Thymus (tissue), 11 donors: ENCODE measurements around the gene FBXO36. TPM values are rescaled to one million over a fixed set of nuclear protein-coding genes. Genes with fewer than 3 reads are reported as not detected.

Source experiments
- DNase-seq, 9 donors: peaks; one replicate each; pipeline ENCODE4 v3.0.0-alpha.2; 2013; ENCODE audit warnings: low spot score in 9 of 9, low read depth in 6 of 9, missing footprints in 1 of 9
- H3K27ac ChIP-seq, 2 donors: one replicate each; pipeline ENCODE4 v1.5.1; 2013; ENCODE audit warnings: control low read depth in 1 of 2, low read depth in 1 of 2, low read length in 1 of 2, mild to moderate bottlenecking in 1 of 2, moderate library complexity in 1 of 2
- H3K27me3 ChIP-seq, 2 donors: one replicate each; pipeline ENCODE4 v1.5.1; 2013; ENCODE audit warnings: low read length in 1 of 2; ENCODE audit not compliant: control insufficient read depth in 2 of 2, insufficient read depth in 1 of 2
- H3K36me3 ChIP-seq, 2 donors: one replicate each; pipeline ENCODE4 v1.5.1; 2013; ENCODE audit warnings: low read length in 1 of 2, mild to moderate bottlenecking in 1 of 2, moderate library complexity in 1 of 2; ENCODE audit not compliant: control insufficient read depth in 2 of 2, insufficient read depth in 2 of 2
- H3K4me1 ChIP-seq, 2 donors: one replicate each; pipeline ENCODE4 v1.5.1; 2013; ENCODE audit warnings: low read length in 2 of 2; ENCODE audit not compliant: control insufficient read depth in 2 of 2, insufficient read depth in 2 of 2
- H3K4me3 ChIP-seq, 2 donors: one replicate each; pipeline ENCODE4 v1.5.1; 2013; ENCODE audit warnings: low read length in 2 of 2, control low read depth in 1 of 2, mild to moderate bottlenecking in 1 of 2
- H3K9me3 ChIP-seq, 2 donors: one replicate each; pipeline ENCODE4 v1.5.1; 2013; ENCODE audit warnings: low read length in 1 of 2, mild to moderate bottlenecking in 1 of 2; ENCODE audit not compliant: control insufficient read depth in 2 of 2, insufficient read depth in 1 of 2
- WGBS: extraction: QIAGEN DNeasy Blood & Tissue Kit; methylation state at CpG from one replicate; pipeline ENCODE4 v1.1.7; 2013; 5-methylcytosine and 5-hydroxymethylcytosine counted together
- polyA plus RNA-seq: library from polyadenylated mRNA; stranded (reverse); fragments of 200-250 nt; gene quantifications from one replicate; pipeline ENCODE4 v1.2.3, GENCODE V29; 2013
- total RNA-seq: library from RNA; stranded (reverse); fragments of 120-200 nt; gene quantifications from one replicate; pipeline ENCODE4 v1.2.4, GENCODE V29; 2013
- donor health status: healthy.

FBXO36 gene
- total and polyA plus RNA-seq, 2 donors = 1.8 to 2.0 TPM

- Histone ChIP-seq H3K36me3 (peaks cover 10 to 41% of the 10 kb centered on the region in 2 donors), H3K9me3 (no peaks in the 10 kb centered on the region), H3K4me3 (no peak overlapping the region), H3K27me3 (no peaks in the 10 kb centered on the region), H3K4me1 (no peaks in the 10 kb centered on the region), H3K27ac (no peak overlapping the region)
- 97% methylated on average over 3 of the region's 3 CpGs for WGBS
- DNase-seq = no peak
Measured at GRCh38 chr2:229903037-229903436, 19.3 kb upstream of the FBXO36 start.

- WGBS = over 99% methylated on average over 2 of the region's 2 CpGs
- peaks cover 13 to 40% of the 10 kb centered on the region in 2 donors for H3K36me3 ChIP-seq
Measured at GRCh38 chr2:229905601-229906000, 16.7 kb upstream of the FBXO36 start.

GRCh38 chr2:229909090-229909489 lies 13.2 kb upstream of the FBXO36 start:
- DNase-seq = no peak
- H3K4me1 ChIP-seq = peaks cover 2 to 3% of the 10 kb centered on the region in 2 donors
- 93% methylated on average over 2 of the region's 2 CpGs for WGBS

More at GRCh38 chr2:229905601-229906000, 16.7 kb upstream of the FBXO36 start:
- Histone ChIP-seq H3K27me3 (no peaks in the 10 kb centered on the region), H3K9me3 (peaks cover 0 to 2% of the 10 kb centered on the region in 2 donors), H3K27ac (no peak overlapping the region), H3K4me1 (no peaks in the 10 kb centered on the region), H3K4me3 (no peak overlapping the region)
- DNase-seq = no peak

GRCh38 chr2:229910147-229910831 lies 12.0 kb upstream of the FBXO36 start:
- peak in 1 of 9 donors; percentile 9 for DNase-seq
- H3K9me3 ChIP-seq = peaks cover 0 to 2% of the 10 kb centered on the region in 2 donors
- no peak overlapping the region for H3K4me3 ChIP-seq
- H3K36me3 ChIP-seq = peaks cover 7 to 19% of the 10 kb centered on the region in 2 donors
- H3K4me1 ChIP-seq = peaks cover 2 to 3% of the 10 kb centered on the region in 2 donors
- H3K27me3 ChIP-seq = no peaks in the 10 kb centered on the region
- no peak overlapping the region for H3K27ac ChIP-seq
- 94% methylated on average over 1 of the region's 1 CpG for WGBS

More at GRCh38 chr2:229909090-229909489, 13.2 kb upstream of the FBXO36 start:
- H3K9me3 ChIP-seq = peaks cover 0 to 2% of the 10 kb centered on the region in 2 donors
- H3K4me3 ChIP-seq = no peak overlapping the region
- peaks cover 7 to 27% of the 10 kb centered on the region in 2 donors for H3K36me3 ChIP-seq
- H3K27ac ChIP-seq = no peak overlapping the region
- H3K27me3 ChIP-seq = no peaks in the 10 kb centered on the region

- Histone ChIP-seq H3K36me3 (peaks cover 7 to 19% of the 10 kb centered on the region in 2 donors), H3K4me1 (peaks cover 2 to 3% of the 10 kb centered on the region in 2 donors)
- WGBS = 94% methylated on average over 1 of the region's 1 CpG
Measured at GRCh38 chr2:229910832-229911412, 11.4 kb upstream of the FBXO36 start.

GRCh38 chr2:229914171-229914570 lies 8.1 kb upstream of the FBXO36 start:
- WGBS = 94% methylated on average over 2 of the region's 2 CpGs
- Histone ChIP-seq H3K4me3 (no peak overlapping the region), H3K27me3 (no peaks in the 10 kb centered on the region), H3K27ac (no peak overlapping the region), H3K4me1 (peaks cover 2 to 3% of the 10 kb centered on the region in 2 donors), H3K36me3 (peaks cover 13 to 27% of the 10 kb centered on the region in 2 donors), H3K9me3 (peaks cover 0 to 2% of the 10 kb centered on the region in 2 donors)
- no peak for DNase-seq

More at GRCh38 chr2:229910832-229911412, 11.4 kb upstream of the FBXO36 start:
- no peaks in the 10 kb centered on the region for H3K27me3 ChIP-seq
- peak in 3 of 9 donors; percentile 6 to 46 (median 27) for DNase-seq
- H3K4me3 ChIP-seq = no peak overlapping the region
- H3K9me3 ChIP-seq = peaks cover 0 to 2% of the 10 kb centered on the region in 2 donors
- H3K27ac ChIP-seq = no peak overlapping the region

GRCh38 chr2:229917793-229918192 lies 4.5 kb upstream of the FBXO36 start:
- 96% methylated on average over 5 of the region's 5 CpGs for WGBS
- no peak for DNase-seq
- peaks cover 8 to 10% of the 10 kb centered on the region in 2 donors for H3K4me1 ChIP-seq

GRCh38 chr2:229920011-229920641 lies 2.2 kb upstream of the FBXO36 start:
- Histone ChIP-seq H3K4me3 (peak overlapping the region; percentile 84 to 99), H3K36me3 (peaks cover 6 to 14% of the 10 kb centered on the region in 2 donors), H3K27me3 (no peaks in the 10 kb centered on the region), H3K4me1 (peaks cover 8 to 10% of the 10 kb centered on the region in 2 donors), H3K9me3 (peaks cover 0 to 4% of the 10 kb centered on the region in 2 donors), H3K27ac (peak overlapping the region; percentile 55 to 94)
- DNase-seq = peak in 4 of 9 donors; percentile 1 to 50 (median 24)
- 10% methylated on average over 20 of the region's 20 CpGs for WGBS

More at GRCh38 chr2:229917793-229918192, 4.5 kb upstream of the FBXO36 start:
- Histone ChIP-seq H3K36me3 (peaks cover 7 to 17% of the 10 kb centered on the region in 2 donors), H3K27ac (no peak overlapping the region), H3K9me3 (peaks cover 0 to 4% of the 10 kb centered on the region in 2 donors), H3K27me3 (no peaks in the 10 kb centered on the region), H3K4me3 (no peak overlapping the region)
